Caco-2 (cell line): ENCODE data around the gene TOMT. TPM values are rescaled to one million over a fixed set of nuclear protein-coding genes. Genes with fewer than 3 reads are reported as not detected.
"Not testable (repeated sequence)": the region's sequence is repeated elsewhere in the genome, so short reads cannot be mapped to it uniquely, and the experiment has no call there.

Experiments used
- BruUV-seq: library from RNA; stranded (reverse); fragments of 400-500 nt; replicated peaks from 2 replicates; lab custom pipeline; 2021; lab: Mats Ljungman, UMichigan
- CTCF ChIA-PET: fragments of 300-600 bp; sonication (Branson Sonifier 250); formaldehyde crosslinking; loops from one replicate; lab custom pipeline; 2022; ENCODE audit warnings: antibody characterized with exemption; lab: Charles Lee
- POLR2A ChIA-PET: fragments of 300-600 bp; sonication (Branson Sonifier 250); formaldehyde crosslinking; loops from one replicate; lab custom pipeline; 2022; ENCODE audit warnings: antibody characterized with exemption; lab: Charles Lee
- DNase-seq, 2 experiments: peaks; one replicate each; pipeline versions ENCODE4 v3.0.0 to v3.0.0-alpha.2; 2020 to 2022
- H3K27me3 ChIP-seq: replicated peaks from 2 replicates; pipeline ENCODE4 v1.6.0; 2011; ENCODE audit warnings: low read length; ENCODE audit not compliant: control insufficient read depth, insufficient read depth
- H3K36me3 ChIP-seq: 2 replicates; pipeline ENCODE4 v1.5.1; 2011; ENCODE audit warnings: low read length; ENCODE audit not compliant: control insufficient read depth, insufficient read depth
- H3K4me1 ChIP-seq: fragments of 250-450 bp; sonication (Bioruptor Pico); 2 replicates; pipeline ENCODE4 v1.5.1; 2020; ENCODE audit warnings: mild to moderate bottlenecking
- H3K4me3 ChIP-seq: 2 replicates; pipeline ENCODE4 v1.5.1; 2011; ENCODE audit warnings: low read depth, mild to moderate bottlenecking, control low read depth, low read length
- H3K9me3 ChIP-seq: fragments of 250-450 bp; sonication (Bioruptor Pico); 2 replicates; pipeline ENCODE4 v1.5.1; 2020; ENCODE audit warnings: mild to moderate bottlenecking, moderate library complexity
- H3K27ac Mint-ChIP-seq: one replicate; pipeline ENCODE4 v1.8.0; 2022; ENCODE audit warnings: mixed read lengths; ENCODE audit not compliant: unreplicated experiment
- H3K27me3 Mint-ChIP-seq: one replicate; pipeline ENCODE4 v1.8.0; 2022; ENCODE audit warnings: mixed read lengths; ENCODE audit not compliant: insufficient read depth, unreplicated experiment
- H3K36me3 Mint-ChIP-seq: one replicate; pipeline ENCODE4 v1.8.0; 2022; ENCODE audit warnings: mild to moderate bottlenecking, mixed read lengths; ENCODE audit not compliant: insufficient read depth, unreplicated experiment
- H3K4me1 Mint-ChIP-seq: one replicate; pipeline ENCODE4 v1.8.0; 2022; ENCODE audit warnings: low read depth, mixed read lengths; ENCODE audit not compliant: unreplicated experiment
- H3K4me3 Mint-ChIP-seq: one replicate; pipeline ENCODE4 v1.8.0; 2022; ENCODE audit warnings: mild to moderate bottlenecking, moderate library complexity, mixed read lengths; ENCODE audit not compliant: unreplicated experiment
- H3K9me3 Mint-ChIP-seq: one replicate; pipeline ENCODE4 v1.8.0; 2022; ENCODE audit warnings: mixed read lengths; ENCODE audit not compliant: unreplicated experiment
- intact Hi-C: fragments of 100-400 bp; cut with micrococcal nuclease; formaldehyde crosslinking; loops from one replicate; pipeline ENCODE4 v1.10.0; 2022; ENCODE audit not compliant: unreplicated experiment
- total RNA-seq: library from RNA; stranded (reverse); gene quantifications from 2 replicates; pipeline ENCODE4 v1.2.3, GENCODE V29; 2022
- TF ChIP-seq, protein P1 (sequence below), 2 experiments: fragments of 200-600 bp in 1 of 2; IDR thresholded peaks; 1 replicate in 1 of 2; 2 replicates in 1 of 2; pipeline versions ENCODE4 v1.5.1 to v1.8.0; 2011 to 2022; ENCODE audit warnings: antibody characterized with exemption in 1 of 2, control low read depth in 1 of 2, inconsistent platforms in 1 of 2, low read depth in 1 of 2, low read length in 1 of 2, mild to moderate bottlenecking in 1 of 2, moderate library complexity in 1 of 2; ENCODE audit not compliant: insufficient read depth in 1 of 2, severe bottlenecking in 1 of 2, unreplicated experiment in 1 of 2

Gene TOMT
- total RNA-seq, 1 experiment from 2014 or later: not detected

GRCh38 chr11:72127923-72128322, 22.2 kb downstream of the TOMT start:
- Histone ChIP-seq H3K36me3 (no peaks in the 10 kb centered on the region), H3K4me3 (no peak overlapping the region), H3K9me3 (peaks cover 26% of the 10 kb centered on the region), H3K4me1 (peaks cover 11% of the 10 kb centered on the region), H3K27me3 (no peaks in the 10 kb centered on the region)
- DNase-seq: no peak
- no peak overlapping the region for H3K27ac Mint-ChIP-seq
- no peak overlapping the region for H3K4me3 Mint-ChIP-seq
- CTCF ChIA-PET: interaction anchor here (0.7 kb wide), 2 partner anchors 118 to 127 kb away, joined by 3 read pairs; no protein-coding TSS in a partner anchor
- H3K9me3 Mint-ChIP-seq: peaks cover 28% of the 10 kb centered on the region
- no peaks in the 10 kb centered on the region for H3K36me3 Mint-ChIP-seq
- TF ChIP-seq, protein P1, sequence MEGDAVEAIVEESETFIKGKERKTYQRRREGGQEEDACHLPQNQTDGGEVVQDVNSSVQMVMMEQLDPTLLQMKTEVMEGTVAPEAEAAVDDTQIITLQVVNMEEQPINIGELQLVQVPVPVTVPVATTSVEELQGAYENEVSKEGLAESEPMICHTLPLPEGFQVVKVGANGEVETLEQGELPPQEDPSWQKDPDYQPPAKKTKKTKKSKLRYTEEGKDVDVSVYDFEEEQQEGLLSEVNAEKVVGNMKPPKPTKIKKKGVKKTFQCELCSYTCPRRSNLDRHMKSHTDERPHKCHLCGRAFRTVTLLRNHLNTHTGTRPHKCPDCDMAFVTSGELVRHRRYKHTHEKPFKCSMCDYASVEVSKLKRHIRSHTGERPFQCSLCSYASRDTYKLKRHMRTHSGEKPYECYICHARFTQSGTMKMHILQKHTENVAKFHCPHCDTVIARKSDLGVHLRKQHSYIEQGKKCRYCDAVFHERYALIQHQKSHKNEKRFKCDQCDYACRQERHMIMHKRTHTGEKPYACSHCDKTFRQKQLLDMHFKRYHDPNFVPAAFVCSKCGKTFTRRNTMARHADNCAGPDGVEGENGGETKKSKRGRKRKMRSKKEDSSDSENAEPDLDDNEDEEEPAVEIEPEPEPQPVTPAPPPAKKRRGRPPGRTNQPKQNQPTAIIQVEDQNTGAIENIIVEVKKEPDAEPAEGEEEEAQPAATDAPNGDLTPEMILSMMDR (IDR thresholded peaks at IDR 0.05; ENCODE audit: insufficient read depth in 1 of 2, low read depth in 1 of 2, low read length in 1 of 2, severe bottlenecking in 1 of 2, unreplicated experiment in 1 of 2): no peak
- no peaks in the 10 kb centered on the region for H3K27me3 Mint-ChIP-seq
- POLR2A ChIA-PET: no interaction called here
- intact Hi-C loops: no loop called here
- BruUV-seq: no TSS peak
- peaks cover 10% of the 10 kb centered on the region for H3K4me1 Mint-ChIP-seq

- POLR2A ChIA-PET: no interaction called here
- no peaks in the 10 kb centered on the region for H3K36me3 Mint-ChIP-seq
Observed at GRCh38 chr11:72129381-72129780, 23.7 kb downstream of the TOMT start.

DNA sequence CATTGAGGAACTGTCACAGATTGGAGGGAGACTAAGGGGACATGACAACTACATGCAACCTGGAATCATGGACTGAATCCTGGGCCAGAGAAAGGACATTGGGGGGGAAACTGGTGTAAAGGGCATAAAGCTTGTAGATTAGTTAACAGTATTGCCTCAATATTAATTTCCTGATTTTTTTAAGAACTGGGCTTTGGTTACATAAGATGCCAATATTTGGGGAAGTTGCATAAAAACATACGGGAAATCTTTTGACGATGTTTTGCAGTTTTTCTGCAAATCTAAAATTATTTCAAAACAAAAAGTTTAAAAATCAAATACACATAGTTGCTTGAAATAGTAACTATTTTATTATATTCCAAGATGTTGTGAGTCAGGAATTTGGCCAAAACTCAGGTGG, 26.9 kb downstream of the TOMT start:
- H3K36me3 ChIP-seq: no peaks in the 10 kb centered on the region
- no peaks in the 10 kb centered on the region for H3K36me3 Mint-ChIP-seq

More at GRCh38 chr11:72129381-72129780, 23.7 kb downstream of the TOMT start:
- Mint-ChIP-seq H3K4me1 (no peaks in the 10 kb centered on the region), H3K27me3 (peaks cover 3% of the 10 kb centered on the region), H3K4me3 (no peak overlapping the region), H3K27ac (no peak overlapping the region), H3K9me3 (peaks cover 21% of the 10 kb centered on the region)
- Histone ChIP-seq H3K27me3 (no peaks in the 10 kb centered on the region), H3K4me3 (no peak overlapping the region), H3K36me3 (no peaks in the 10 kb centered on the region), H3K9me3 (peaks cover 21% of the 10 kb centered on the region), H3K4me1 (no peaks in the 10 kb centered on the region)
- CTCF ChIA-PET: interaction anchor here (1.1 kb wide), 1 partner anchor 9 kb away, joined by 3 read pairs; no protein-coding TSS in a partner anchor
- no TSS peak for BruUV-seq
- no peak for DNase-seq
- intact Hi-C loops: no loop called here
- TF ChIP-seq, protein P1 (IDR thresholded peaks at IDR 0.05; ENCODE audit: insufficient read depth in 1 of 2, low read depth in 1 of 2, low read length in 1 of 2, severe bottlenecking in 1 of 2, unreplicated experiment in 1 of 2): no peak

DNA sequence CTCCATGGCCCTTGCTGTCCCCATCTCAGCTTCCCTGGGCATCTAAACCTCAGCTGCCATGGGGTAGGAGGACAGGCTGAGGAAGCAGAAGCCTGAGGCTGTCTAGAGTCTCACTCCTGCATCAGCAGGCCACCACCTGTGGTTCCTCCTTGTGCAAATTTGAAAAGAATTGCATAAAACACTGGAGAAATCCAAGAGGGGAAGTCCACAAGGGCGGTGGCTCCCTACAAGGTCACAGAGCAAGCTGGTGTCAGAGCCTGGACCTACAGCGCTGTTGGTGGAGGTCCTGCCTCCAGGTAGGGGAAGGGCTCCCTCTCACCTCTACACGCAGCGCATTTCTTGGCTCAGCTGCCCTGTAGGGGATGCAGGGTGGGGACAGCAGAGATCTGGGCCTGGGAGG, 29.7 kb downstream of the TOMT start, which contains the start of gene FOLR3:
FOLR3 (plus strand) TSS at position 253 of the 400 bp plus-strand sequence. CDS start 228 bp downstream, outside the sequence.
- H3K9me3 ChIP-seq, H3K27ac Mint-ChIP-seq, H3K27me3 ChIP-seq, H3K36me3 Mint-ChIP-seq, H3K36me3 ChIP-seq, H3K4me1 ChIP-seq, H3K4me3 Mint-ChIP-seq, BruUV-seq, H3K4me1 Mint-ChIP-seq, H3K9me3 Mint-ChIP-seq, POLR2A ChIA-PET, H3K4me3 ChIP-seq, intact Hi-C loops, DNase-seq, H3K27me3 Mint-ChIP-seq: not testable (repeated sequence)
- CTCF ChIA-PET: interaction anchor here (1.4 to 1.6 kb wide), 2 partner anchors 47 to 296 kb away, joined by 4 read pairs; no protein-coding TSS in a partner anchor

More for the DNA sequence above, 26.9 kb downstream of the TOMT start:
- Histone ChIP-seq H3K27me3 (no peaks in the 10 kb centered on the region), H3K9me3 (peaks cover 15% of the 10 kb centered on the region), H3K4me1 (no peaks in the 10 kb centered on the region), H3K4me3 (no peak overlapping the region)
- Mint-ChIP-seq H3K27me3 (peaks cover 3% of the 10 kb centered on the region), H3K4me1 (no peaks in the 10 kb centered on the region), H3K9me3 (peaks cover 17% of the 10 kb centered on the region), H3K4me3 (no peak overlapping the region), H3K27ac (no peak overlapping the region)
- CTCF ChIA-PET: interaction anchor here (0.9 kb wide), 1 partner anchor 10 kb away, joined by 3 read pairs; no protein-coding TSS in a partner anchor
- DNase-seq: no peak
- no TSS peak for BruUV-seq
- intact Hi-C loops: no loop called here
- TF ChIP-seq, protein P1 (IDR thresholded peaks at IDR 0.05; ENCODE audit: insufficient read depth in 1 of 2, low read depth in 1 of 2, low read length in 1 of 2, severe bottlenecking in 1 of 2, unreplicated experiment in 1 of 2): no peak
- POLR2A ChIA-PET: no interaction called here
